Daoy (cell line): ENCODE measurements around the gene IL12RB1. TPM values are rescaled to one million over a fixed set of nuclear protein-coding genes. Genes with fewer than 3 reads are reported as not detected.

Experiments used
- DNase-seq: peaks from one replicate; pipeline ENCODE4 v3.0.0-alpha.2; 2015; ENCODE audit warnings: low read depth
- total RNA-seq: library from RNA; depleted of rRNA; stranded (reverse); fragments of >200 nt; shearing (Covaris generic); gene quantifications from 2 replicates; pipeline ENCODE4 v1.2.3, GENCODE V29; 2014; rRNA removed

IL12RB1 gene
- 3.4 and 3.8 TPM in 2 replicates for total RNA-seq

DNA sequence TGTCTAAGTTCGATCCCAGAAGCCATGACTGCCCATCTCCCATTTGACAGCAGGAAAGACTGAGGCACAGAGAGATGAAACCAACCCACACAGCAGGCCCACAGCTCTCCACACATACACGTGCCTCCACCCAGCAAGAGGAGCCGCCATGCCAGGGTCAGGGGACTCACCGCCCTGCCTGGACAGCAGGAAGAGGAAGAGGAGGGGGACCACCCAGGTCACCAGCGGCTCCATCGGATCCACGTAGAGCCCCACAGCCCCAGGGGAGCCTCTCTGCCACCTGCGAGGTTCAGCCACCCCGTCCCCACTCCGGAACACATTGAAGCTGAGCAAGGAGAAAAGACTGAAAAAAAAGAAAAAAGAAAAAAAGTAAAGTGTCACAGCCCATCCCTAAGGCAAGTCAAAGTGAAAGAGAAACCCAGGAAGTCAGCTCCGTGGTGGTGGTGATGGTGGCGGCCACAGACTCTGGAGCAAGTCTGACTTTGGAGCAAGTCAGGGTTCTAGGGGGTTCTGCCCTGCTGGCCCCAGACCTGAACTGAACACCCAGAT, at the start of gene IL12RB1:
TSS of gene IL12RB1 (minus strand) at position 345 of the 549 bp plus-strand sequence. CDS start at position 234, 111 bp downstream.
- peak; percentile 43 for DNase-seq

GRCh38 chr19:18135712-18136584, 49.2 kb upstream of the IL12RB1 start:
- DNase-seq: no peak

GRCh38 chr19:18131841-18132596, 45.3 kb upstream of the IL12RB1 start:
- no peak for DNase-seq

- no peak for DNase-seq
These were observed 43.9 kb upstream of the IL12RB1 start for GRCh38 chr19:18130523-18131242.

DNA sequence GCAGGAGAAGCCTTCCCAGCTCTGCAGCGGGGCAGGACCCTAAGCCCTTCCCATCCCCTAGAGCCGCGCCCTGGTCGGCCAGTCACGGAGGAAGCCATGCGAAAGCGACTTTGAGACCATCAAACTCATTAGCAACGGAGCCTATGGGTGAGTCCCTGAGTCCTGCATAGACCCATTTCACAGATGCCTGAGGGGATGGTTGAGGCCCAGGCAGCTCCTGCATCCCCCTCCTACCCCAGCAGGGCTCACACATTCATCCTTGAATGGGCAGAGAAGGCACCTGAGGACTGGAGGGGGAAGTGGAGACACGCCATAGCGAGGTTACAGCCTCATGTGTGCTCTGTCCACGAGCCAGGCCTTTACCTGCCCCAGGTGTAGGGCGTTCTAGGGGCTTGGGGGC, 42.1 kb upstream of the IL12RB1 start:
- no peak for DNase-seq

- peak; percentile 52 for DNase-seq
These were observed 41.3 kb upstream of the IL12RB1 start for GRCh38 chr19:18128044-18128443.

DNA sequence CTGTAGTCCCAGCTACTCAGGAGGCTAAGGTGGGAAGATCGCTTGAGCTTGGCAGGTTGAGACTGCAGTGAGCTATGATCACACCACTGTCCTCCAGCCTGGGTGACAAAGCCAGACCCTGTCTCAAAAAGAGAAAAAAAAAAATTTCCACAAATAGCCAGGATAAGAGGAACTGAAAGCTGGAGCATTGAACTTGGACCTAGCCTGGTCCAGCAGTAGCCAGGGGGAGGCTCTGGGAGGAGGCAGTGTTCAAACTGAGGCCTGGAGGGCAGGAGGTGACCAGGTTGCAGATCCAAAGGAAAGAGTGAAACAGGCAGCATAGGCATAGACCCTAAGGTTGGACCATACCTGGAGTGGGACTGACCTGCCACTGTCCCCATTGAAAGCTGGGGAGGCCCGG, 39.4 kb upstream of the IL12RB1 start:
- no peak for DNase-seq

DNA sequence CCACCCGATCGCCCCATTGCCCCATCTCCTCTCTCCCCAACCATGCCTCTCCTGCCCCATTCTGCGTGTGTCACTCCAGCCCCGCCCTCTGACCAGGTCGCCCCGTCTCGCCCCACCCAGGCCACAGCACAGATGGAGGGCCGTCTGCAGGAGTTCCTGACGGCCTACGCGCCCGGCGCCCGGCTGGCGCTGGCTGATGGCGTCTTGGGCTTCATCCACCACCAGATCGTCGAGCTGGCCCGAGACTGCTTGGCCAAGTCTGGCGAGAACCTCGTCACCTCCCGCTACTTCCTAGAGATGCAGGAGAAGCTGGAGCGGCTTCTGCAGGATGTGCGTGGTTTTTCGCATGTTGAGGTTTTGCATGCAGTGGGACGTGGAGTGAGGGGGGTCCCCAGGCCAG, 37.1 kb upstream of the IL12RB1 start:
- no peak for DNase-seq

- DNase-seq: no peak
These were observed 36.4 kb upstream of the IL12RB1 start for GRCh38 chr19:18122860-18123795.

- no peak for DNase-seq
These were observed 35.7 kb upstream of the IL12RB1 start for GRCh38 chr19:18122424-18122823.

GRCh38 chr19:18121166-18121565, 34.4 kb upstream of the IL12RB1 start:
- DNase-seq: no peak

DNA sequence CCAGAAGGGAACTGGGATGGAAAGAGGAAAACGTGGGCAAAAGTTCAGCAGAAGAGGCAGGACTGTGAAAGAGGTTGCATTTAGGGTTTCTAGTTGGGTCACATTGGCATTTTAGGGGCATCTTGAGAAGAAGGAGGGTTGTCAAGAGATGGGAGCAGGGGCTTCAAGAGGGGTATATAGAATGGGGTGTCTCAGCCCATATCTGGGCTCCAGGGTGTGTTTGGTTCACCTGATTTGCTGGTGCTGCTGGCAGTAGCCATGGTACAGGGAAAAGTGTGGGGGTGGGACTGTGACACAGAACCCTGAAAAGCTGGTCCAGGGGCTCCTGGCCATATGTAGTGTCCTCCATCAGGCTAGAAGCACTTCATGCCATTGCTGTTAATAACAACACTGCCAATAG, 33.4 kb upstream of the IL12RB1 start:
- no peak for DNase-seq

DNA sequence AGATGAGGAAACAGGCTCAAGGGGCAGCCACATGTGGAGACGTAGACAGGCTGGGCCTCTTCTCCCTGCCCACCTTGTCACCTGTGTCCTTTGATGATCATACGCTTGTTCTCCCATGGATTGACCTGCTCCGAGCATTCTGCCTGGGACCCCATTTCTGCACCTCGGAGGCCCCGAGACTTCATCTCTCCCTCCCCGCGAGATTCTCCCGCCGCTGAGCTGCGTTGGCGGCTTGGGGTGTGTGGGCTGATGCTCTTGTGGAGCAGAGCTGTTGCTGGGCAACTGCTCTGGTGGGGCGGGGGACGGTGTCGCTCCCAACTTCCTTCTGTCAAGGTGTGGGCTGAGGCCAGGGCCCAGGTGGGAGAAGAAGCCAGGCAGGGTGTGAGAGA, 33.0 kb upstream of the IL12RB1 start:
- no peak for DNase-seq

DNA sequence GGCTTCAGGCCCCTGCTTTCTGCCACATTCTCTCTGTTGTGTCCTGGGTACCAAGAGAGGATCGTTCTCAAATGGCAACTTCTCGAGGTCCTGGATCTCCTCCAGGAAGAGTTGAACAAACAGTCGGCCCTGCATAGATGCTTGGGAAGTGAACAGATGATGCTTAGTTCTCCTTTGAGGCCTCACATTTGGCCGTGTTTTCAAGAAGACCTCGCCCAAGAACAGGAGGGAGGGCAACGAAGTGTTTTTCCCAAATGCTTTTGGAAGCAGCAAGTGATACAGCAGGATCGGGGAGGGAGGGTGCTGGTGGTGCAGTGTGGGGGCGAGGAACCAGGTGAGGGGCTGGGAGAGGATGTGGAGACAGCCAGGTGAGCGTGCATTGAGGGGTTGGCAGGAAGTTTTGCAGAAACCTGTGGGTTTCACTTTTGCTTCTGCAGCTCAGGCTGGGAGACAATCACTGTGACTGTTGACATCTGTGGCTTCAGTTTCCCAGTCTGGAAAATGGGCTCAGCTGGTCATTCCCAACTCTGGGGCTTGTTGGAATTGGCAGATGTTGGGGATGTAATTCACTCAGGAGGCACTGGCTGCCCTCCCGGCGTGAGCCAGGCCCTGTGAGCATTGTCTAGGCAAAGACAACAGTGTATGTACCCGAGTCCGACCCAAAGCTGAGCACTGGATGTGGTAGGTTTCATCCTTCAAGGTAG, 32.4 kb upstream of the IL12RB1 start:
- no peak for DNase-seq

DNA sequence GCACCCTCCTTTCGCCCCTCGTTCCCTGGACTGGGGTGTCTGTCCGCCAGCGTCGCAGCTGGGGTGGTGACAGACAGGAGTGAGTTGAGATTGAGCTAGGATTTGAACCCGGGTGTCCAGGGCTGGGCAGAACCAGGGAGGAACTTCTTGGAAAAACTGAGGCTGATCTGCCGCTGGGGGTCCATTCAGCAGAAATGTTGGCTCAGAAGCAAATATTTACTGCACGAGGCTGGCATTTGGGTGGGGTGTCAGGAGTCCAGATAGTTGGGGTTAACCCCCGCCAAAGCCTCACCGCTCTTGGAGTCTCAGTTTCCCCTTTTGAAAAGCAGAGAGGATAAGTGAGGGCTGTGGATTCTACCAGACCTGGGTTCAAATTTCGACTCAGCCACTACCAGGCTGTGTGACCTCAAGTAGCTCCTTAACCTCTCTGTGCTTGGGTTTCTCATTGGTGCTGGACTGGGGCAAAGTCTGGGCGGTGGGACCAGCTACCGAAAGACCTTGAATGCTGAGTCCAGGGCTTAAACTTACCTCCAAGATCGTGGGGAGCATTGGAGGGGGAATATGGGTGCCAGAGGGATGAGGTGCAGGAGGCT, 31.8 kb upstream of the IL12RB1 start:
- DNase-seq: no peak

DNA sequence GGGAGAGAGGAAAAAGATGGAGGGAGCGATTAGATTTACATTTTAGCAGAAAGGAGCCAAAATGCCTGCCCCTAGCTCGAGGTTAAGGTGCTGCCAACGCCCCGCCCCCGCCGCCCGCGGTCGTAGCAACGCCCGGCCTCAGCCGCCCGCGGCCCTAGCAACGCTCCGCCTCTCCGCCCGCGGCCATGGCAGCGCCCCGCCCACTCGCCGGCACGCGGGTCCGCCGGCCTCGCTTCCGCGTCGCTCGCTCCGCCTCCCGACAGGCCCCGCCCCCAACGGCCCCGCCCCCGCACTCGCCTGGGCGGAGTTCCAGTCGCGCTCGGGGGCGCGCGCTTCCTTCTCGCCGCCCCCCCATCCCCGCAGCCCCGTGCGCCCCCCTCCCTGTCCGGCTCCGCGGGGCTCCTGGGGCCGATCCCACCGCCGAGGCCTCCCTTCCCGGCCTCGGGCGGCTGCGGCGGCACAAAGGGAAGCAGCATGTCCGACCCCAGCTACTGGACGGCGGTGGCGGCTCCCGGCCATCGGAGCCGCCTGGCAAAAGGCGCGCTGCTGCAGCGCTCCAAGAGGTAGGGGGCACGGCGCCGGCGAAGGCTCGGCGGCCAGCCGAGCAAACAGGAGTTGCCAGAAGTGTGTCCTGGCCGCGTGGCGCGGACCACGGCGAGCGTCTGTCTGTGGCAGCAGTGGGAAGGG, 31.1 kb upstream of the IL12RB1 start:
- peak; percentile 92 for DNase-seq

DNA sequence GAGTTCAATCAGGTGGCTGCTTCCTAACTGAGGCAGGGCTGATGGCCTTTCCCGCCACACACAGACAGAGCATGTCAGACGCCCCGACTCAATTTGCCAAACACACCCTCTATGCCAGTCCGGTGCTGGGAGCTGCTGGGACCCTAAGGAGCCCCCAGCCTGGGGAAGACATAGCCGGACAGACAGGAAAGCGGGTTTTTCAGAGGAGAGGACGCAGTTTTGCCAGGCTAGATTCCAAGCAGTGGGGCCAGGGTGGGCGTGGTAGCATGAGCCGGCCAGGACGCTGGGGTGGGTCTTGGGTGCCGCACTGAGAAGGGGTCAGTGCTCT, 30.6 kb upstream of the IL12RB1 start:
- DNase-seq: no peak

DNA sequence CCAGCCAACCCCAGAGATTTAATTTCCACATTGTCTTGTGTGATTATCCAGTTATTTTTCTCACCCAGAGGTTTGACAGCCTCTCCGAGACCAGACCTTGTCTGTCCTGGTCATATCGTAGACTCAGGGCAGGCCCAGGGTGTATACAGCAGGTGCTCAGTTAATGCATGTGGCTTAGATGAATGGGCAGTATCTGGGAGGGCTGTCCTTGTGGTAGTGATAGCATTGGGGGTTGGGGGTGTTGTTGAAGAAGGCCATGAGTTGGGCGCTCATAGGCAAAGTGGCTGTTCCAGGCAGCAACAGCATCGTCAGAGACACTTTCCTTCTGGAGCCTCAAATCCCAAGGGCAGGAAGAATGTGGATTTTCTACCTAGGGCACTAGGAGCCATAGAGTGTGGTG, 27.7 kb upstream of the IL12RB1 start:
- no peak for DNase-seq

DNA sequence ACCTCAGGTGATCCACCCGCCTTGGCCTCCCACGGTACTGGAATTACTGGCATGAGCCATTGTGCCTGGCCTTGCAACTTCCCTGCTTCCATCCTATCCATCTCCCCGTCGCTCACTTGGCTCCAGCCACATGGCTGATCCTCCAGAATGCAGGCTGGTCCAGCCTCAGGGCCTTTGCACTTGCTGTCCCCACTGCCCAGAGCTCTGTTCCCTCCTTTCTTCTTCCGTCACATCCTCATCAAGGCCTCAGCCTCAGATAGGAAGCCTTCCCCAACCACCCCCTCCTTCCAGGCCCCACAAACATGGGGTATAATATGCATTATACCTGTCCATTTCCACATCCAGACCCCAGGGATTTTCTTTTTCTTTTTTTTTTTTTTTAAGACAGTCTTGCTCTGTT, 27.1 kb upstream of the IL12RB1 start:
- no peak for DNase-seq
